NCI-H146 treated with DMSO at 0.1 percent for 48 hours (cell line): ENCODE measurements around the gene ATP5PD.

Source experiments
- DNase-seq: peaks from one replicate; lab custom pipeline; 2025; ENCODE audit not compliant: unreplicated experiment; lab: John Stamatoyannopoulos, UW

The ATP5PD gene

GRCh38 chr17:75001915-75002843 is 44.6 kb downstream of the ATP5PD start:
- DNase-seq, result no peak

GRCh38 chr17:74999523-74999922 is 47.2 kb downstream of the ATP5PD start:
- no peak for DNase-seq

- DNase-seq, result no peak
Measured at GRCh38 chr17:74998783-74999182, 48.0 kb downstream of the ATP5PD start.

GRCh38 chr17:74995847-74996246 is 50.9 kb downstream of the ATP5PD start:
- no peak for DNase-seq

- no peak for DNase-seq
Measured at GRCh38 chr17:74994440-74994839, 52.3 kb downstream of the ATP5PD start.

- DNase-seq, result no peak
Measured at GRCh38 chr17:74992223-74992622, 54.5 kb downstream of the ATP5PD start.

GRCh38 chr17:74990581-74991105 is 56.1 kb downstream of the ATP5PD start:
- DNase-seq, result no peak
